IPS DF 6.9 (cell line): ENCODE results near the gene IGSF6.
"Not testable (repeated sequence)": the region's sequence is repeated elsewhere in the genome, so short reads cannot be mapped to it uniquely, and the experiment has no call there.

Experiments
- DNase-seq: peaks from one replicate; pipeline ENCODE4 v3.0.0-alpha.2; 2013; ENCODE audit warnings: low read depth, low spot score
- H3K27ac ChIP-seq: one replicate; pipeline ENCODE4 v1.5.1; 2013; ENCODE audit warnings: low read length, control low read depth
- H3K27me3 ChIP-seq: 2 replicates; pipeline ENCODE4 v1.6.1; 2013; ENCODE audit warnings: mild to moderate bottlenecking, low read length; ENCODE audit not compliant: control insufficient read depth, insufficient read depth
- H3K36me3 ChIP-seq: 2 replicates; pipeline ENCODE4 v1.6.1; 2013; ENCODE audit warnings: low read length; ENCODE audit not compliant: control insufficient read depth, insufficient read depth
- H3K4me1 ChIP-seq: 2 replicates; pipeline ENCODE4 v1.6.1; 2013; ENCODE audit warnings: low read length; ENCODE audit not compliant: control insufficient read depth, insufficient read depth
- H3K4me3 ChIP-seq: 2 replicates; pipeline ENCODE4 v1.5.1; 2013; ENCODE audit warnings: mild to moderate bottlenecking, low read length
- H3K9me3 ChIP-seq: 2 replicates; pipeline ENCODE4 v1.6.1; 2013; ENCODE audit warnings: low read length, inconsistent platforms; ENCODE audit not compliant: control insufficient read depth, insufficient read depth
- WGBS: extraction: QIAGEN DNeasy Blood & Tissue Kit; methylation state at CpG from one replicate; pipeline ENCODE4 v1.1.7; 2013; ENCODE audit warnings: mixed read lengths, missing lambda C conversion rate; ENCODE audit not compliant: insufficient read length, insufficient coverage; 5-methylcytosine and 5-hydroxymethylcytosine counted together

Gene IGSF6, protein sequence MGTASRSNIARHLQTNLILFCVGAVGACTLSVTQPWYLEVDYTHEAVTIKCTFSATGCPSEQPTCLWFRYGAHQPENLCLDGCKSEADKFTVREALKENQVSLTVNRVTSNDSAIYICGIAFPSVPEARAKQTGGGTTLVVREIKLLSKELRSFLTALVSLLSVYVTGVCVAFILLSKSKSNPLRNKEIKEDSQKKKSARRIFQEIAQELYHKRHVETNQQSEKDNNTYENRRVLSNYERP

DNA sequence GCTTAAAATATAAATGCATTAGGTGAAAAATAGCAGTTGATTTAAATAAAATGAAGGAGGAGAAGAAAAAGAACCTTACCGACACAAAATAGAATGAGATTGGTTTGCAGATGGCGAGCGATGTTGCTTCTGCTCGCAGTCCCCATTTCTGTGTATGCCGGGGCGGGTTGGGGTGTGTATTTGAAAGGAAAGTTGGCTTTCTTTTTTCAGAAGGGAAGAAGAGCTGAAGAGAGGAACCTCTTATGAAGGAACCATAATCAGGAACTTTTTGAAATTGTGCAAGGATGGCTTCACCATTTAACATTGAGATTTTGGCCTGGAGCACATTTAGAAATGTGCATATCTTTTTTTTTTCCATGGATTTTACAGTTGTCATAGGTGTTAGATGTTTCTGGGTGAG lies at the start of gene IGSF6:
TSS of gene IGSF6 (minus strand) at position 156 of the 400 bp plus-strand sequence. CDS start at position 146, 10 bp downstream.
- DNase-seq: no peak
- Histone ChIP-seq H3K4me3 (no peak within 1 kb of the TSS), H3K4me1 (no peaks in the 10 kb centered on the region), H3K36me3 (0 out of 2 replicates have a peak, but pooled peaks cover 3% of the 10 kb centered on the region), H3K9me3 (no peaks in the 10 kb centered on the region), H3K27me3 (no peaks in the 10 kb centered on the region), H3K27ac (no peak within 1 kb of the TSS)
- WGBS: no CpG with 5 or more reads among the region's 6 CpGs

DNA sequence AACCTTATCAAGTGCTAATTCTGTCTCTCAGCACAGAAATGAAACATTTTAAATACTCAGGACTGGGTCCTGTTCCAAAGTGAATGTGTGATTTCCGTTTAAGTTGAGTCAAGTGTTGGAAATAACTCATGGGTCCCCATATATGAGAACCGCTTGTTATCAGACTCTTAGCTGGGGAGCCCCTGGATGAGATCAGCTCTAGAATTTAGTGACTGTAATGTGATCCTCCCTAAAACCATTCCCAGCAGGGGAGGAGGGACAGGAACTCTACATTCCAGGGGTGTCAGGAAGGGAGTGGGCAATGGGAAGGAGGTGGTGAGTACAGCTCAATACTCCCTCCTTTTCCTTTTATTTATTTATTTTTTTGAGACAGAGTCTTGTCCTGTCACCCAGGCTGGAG lies 48.9 kb upstream of the IGSF6 start:
- DNase-seq: no peak
- Histone ChIP-seq H3K4me1 (no peaks in the 10 kb centered on the region), H3K4me3 (no peak overlapping the region), H3K9me3 (no peaks in the 10 kb centered on the region), H3K27me3 (no peaks in the 10 kb centered on the region), H3K36me3 (no peaks in the 10 kb centered on the region), H3K27ac (no peak overlapping the region)
- no CpG with 5 or more reads among the region's 2 CpGs for WGBS

DNA sequence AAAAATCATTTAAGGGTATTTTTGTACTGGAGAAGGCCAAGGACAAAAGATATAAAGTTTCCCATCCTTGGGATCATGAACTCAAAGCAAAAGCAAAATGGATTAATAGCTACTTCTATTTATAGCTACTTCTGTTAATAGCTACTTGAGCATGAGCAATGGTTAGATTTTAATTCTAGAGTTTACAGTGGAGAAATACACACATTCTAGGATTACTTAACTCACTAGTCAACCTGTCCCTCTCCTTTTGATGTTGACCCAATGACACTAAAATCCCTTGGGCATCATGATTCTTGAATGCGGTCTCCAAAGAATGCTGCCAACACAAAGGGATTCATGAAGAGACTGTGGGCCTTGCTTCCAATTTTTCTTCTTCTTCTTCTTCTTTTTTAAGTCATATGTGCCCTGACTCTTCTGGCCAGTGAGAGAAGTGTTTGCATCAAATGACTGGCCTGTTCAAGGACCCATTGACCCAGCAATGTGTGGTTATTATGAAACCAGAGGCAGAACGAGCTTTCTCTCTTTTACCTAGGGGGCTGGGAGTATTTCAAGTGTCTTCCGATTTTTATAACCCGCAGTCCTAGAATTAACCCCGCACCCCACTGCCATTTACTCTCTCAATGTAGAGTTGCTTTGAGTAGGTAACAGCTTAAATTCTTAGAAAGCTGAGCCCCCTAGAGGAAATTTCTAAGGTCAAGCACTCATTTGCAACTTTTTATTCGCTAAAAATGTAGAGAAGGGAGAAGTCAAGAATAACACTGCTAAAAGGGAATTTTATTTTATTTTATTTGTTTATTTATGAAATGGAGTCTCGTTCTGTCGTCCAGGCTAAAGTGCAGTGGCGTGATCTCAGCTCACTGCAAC lies 46.0 kb upstream of the IGSF6 start:
- H3K36me3 ChIP-seq: no peaks in the 10 kb centered on the region
- no peaks in the 10 kb centered on the region for H3K27me3 ChIP-seq
- no peak overlapping the region for H3K4me3 ChIP-seq
- H3K9me3 ChIP-seq: no peaks in the 10 kb centered on the region
- no peak overlapping the region for H3K27ac ChIP-seq
- no peaks in the 10 kb centered on the region for H3K4me1 ChIP-seq
- no peak for DNase-seq
- no CpG with 5 or more reads among the region's 9 CpGs for WGBS

DNA sequence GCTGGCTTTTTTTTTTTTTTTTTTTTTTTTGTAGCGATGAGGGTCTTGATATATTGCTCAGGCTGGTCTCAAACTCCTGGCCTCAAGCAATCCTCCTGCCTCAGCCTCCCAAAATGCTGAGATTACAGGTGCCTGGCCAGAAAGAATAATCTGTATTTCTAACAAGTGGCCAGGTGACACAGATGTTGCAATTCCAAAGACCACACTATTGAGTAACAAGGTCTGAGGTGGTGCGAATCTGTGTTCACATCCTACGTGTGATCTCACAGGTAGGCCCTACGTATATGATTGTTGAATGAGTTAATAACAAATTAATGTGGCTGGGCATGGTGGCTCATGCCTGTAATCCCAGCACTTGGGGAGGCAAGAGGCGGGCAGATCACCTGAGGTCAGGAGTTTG lies 44.6 kb upstream of the IGSF6 start:
- H3K4me1 ChIP-seq: no peaks in the 10 kb centered on the region
- no peaks in the 10 kb centered on the region for H3K9me3 ChIP-seq
- DNase-seq: no peak
- no CpG with 5 or more reads among the region's 5 CpGs for WGBS
- no peak overlapping the region for H3K27ac ChIP-seq
- H3K4me3 ChIP-seq: no peak overlapping the region
- H3K36me3 ChIP-seq: no peaks in the 10 kb centered on the region
- no peaks in the 10 kb centered on the region for H3K27me3 ChIP-seq

DNA sequence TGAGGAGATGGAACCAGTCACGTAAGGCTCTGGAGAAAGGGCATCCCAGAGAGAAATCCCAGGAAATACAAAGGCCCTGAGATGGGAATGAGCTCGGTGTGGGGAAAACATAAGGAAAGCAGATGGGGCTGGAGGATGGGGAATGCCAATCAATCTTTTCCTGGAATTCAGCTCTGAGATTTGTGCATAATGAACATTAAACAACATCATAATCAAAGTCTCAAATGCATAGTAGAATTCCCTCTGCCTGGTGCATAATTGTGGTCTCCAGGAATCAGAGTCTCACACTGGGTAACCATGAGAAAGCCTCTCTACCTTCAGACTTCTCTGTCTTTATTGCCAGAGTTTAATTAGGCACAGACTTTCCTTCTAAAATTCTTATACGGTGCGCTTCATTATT lies 42.2 kb upstream of the IGSF6 start:
- Histone ChIP-seq H3K36me3 (no peaks in the 10 kb centered on the region), H3K9me3 (no peaks in the 10 kb centered on the region), H3K27me3 (no peaks in the 10 kb centered on the region), H3K27ac (no peak overlapping the region), H3K4me1 (no peaks in the 10 kb centered on the region), H3K4me3 (no peak overlapping the region)
- no CpG with 5 or more reads among the region's 4 CpGs for WGBS
- no peak for DNase-seq

DNA sequence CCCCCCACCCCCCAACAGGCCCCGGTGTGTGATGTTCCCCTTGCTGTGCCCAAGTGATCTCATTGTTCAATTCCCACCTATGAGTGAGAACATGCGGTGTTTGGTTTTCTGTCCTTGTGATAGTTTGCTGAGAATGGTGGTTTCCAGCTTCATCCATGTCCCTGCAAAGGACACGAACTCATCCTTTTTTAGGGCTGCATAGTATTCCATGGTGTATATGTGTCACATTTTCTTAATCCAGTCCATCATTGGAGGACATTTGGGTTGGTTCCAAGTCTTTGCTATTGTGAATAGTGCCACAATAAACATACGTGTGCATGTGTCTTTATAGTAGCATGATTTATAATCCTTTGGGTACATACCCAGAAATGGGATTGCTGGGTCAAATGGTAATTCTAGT lies 38.6 kb upstream of the IGSF6 start:
- DNase-seq, H3K9me3 ChIP-seq, H3K4me1 ChIP-seq, H3K27me3 ChIP-seq, H3K27ac ChIP-seq, H3K4me3 ChIP-seq, H3K36me3 ChIP-seq: not testable (repeated sequence)
- WGBS: no CpG with 5 or more reads among the region's 4 CpGs

DNA sequence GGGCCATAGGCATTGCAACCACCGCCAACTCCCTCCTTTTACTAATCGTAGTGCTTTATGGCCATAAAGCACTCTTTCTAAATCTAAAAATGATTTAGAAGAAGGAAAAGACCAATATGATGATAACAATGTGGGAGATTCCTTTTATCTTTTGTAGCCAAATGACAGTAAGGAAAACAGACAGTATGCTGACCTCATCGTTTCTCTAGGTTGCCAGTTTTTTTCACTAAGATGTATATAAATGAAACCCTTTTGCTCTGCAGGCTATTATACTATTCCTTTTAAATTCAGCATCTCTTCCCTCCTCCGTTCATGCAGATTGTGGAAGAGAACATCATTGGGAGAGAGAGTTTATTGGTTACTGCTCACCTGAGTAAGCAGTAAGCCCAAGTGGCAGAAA lies 36.7 kb upstream of the IGSF6 start:
- Histone ChIP-seq H3K36me3 (no peaks in the 10 kb centered on the region), H3K4me3 (no peak overlapping the region), H3K27ac (no peak overlapping the region), H3K4me1 (no peaks in the 10 kb centered on the region), H3K9me3 (no peaks in the 10 kb centered on the region), H3K27me3 (no peaks in the 10 kb centered on the region)
- no CpG with 5 or more reads among the region's 4 CpGs for WGBS
- DNase-seq: no peak

DNA sequence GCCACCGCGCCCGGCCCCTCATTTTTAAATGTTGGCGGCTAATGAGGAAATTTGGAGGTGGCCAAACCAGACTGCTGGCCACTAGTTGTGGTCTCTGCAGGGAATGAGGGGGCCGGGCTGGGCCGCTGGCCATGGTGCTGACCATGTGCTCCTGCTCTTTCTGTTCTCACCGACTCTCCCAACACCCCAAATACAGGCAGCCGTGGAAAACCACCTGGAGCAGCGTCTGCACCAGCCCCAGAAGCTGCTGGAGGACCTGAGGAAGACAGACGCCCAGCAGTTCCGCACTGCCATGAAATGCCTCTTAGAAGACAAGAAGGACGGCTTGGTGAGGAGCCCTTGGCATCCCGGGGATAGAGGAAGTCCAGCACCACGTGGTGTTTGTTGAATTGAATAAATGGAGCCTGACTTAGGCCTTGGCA lies 32.6 kb upstream of the IGSF6 start:
- Histone ChIP-seq H3K27me3 (no peaks in the 10 kb centered on the region; the same call in 1 of the 2 replicates), H3K4me1 (no peaks in the 10 kb centered on the region), H3K36me3 (no peaks in the 10 kb centered on the region), H3K27ac (no peak overlapping the region), H3K4me3 (no peak overlapping the region), H3K9me3 (no peaks in the 10 kb centered on the region)
- no peak for DNase-seq
- WGBS: no CpG with 5 or more reads among the region's 14 CpGs

DNA sequence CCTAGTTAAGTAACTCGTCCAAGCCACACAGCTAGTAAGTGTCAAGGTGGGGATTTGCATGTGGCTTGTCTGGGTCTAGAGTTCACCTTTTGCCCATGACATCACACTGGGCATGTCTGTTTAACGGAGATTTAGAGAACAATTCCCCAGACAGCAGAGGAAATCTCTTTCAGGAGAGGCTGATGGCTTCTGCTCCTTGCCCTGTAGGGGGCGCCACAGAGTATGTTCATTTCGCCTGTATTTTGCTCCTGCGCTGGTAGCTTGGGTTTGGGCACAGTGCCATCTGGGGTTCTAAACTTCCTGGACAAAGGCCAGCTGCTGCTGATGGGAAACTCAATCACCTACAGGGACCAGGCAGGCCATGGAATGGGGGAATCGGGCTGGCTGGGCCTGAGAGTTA lies 31.8 kb upstream of the IGSF6 start:
- no peak for DNase-seq
- Histone ChIP-seq H3K27ac (no peak overlapping the region), H3K9me3 (no peaks in the 10 kb centered on the region), H3K4me1 (no peaks in the 10 kb centered on the region), H3K36me3 (no peaks in the 10 kb centered on the region), H3K4me3 (no peak overlapping the region), H3K27me3 (no peaks in the 10 kb centered on the region; the same call in 1 of the 2 replicates)
- no CpG with 5 or more reads among the region's 6 CpGs for WGBS

DNA sequence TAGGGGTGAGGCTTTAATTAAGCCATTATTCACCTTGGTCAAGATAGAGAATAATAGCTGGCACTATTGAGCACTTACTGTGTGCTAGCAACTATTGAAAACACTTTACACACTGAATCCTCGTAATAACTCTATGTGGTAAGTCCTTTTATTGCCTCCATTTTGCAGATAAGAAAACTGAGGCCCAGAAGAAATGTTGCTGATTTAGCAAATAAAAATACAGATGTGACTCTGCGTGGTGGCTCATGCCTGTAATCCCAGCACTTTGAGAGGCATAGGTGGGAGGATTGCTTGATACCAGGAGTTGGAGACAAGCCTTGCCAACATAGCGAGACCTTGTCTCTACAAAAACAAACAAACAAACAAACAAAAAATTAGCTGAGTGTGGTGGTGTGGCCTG lies 30.8 kb upstream of the IGSF6 start:
- DNase-seq: no peak
- H3K9me3 ChIP-seq: no peaks in the 10 kb centered on the region
- H3K36me3 ChIP-seq: no peaks in the 10 kb centered on the region
- H3K27me3 ChIP-seq: no peaks in the 10 kb centered on the region; the same call in 1 of the 2 replicates
- H3K4me3 ChIP-seq: no peak overlapping the region
- no CpG with 5 or more reads among the region's 3 CpGs for WGBS
- no peak overlapping the region for H3K27ac ChIP-seq
- no peaks in the 10 kb centered on the region for H3K4me1 ChIP-seq
